Measurements from ENCODE around the gene METTL1. TPM values are rescaled to one million over a fixed set of nuclear protein-coding genes. Genes with fewer than 3 reads are reported as not detected.

Gene METTL1
- total and polyA plus RNA-seq, 9 of the 15 experiments (the other 6 are each of a cell fraction or from before 2014, with no cell fraction given), result 12.6 to 65.9 (median 39.2) TPM

DNA sequence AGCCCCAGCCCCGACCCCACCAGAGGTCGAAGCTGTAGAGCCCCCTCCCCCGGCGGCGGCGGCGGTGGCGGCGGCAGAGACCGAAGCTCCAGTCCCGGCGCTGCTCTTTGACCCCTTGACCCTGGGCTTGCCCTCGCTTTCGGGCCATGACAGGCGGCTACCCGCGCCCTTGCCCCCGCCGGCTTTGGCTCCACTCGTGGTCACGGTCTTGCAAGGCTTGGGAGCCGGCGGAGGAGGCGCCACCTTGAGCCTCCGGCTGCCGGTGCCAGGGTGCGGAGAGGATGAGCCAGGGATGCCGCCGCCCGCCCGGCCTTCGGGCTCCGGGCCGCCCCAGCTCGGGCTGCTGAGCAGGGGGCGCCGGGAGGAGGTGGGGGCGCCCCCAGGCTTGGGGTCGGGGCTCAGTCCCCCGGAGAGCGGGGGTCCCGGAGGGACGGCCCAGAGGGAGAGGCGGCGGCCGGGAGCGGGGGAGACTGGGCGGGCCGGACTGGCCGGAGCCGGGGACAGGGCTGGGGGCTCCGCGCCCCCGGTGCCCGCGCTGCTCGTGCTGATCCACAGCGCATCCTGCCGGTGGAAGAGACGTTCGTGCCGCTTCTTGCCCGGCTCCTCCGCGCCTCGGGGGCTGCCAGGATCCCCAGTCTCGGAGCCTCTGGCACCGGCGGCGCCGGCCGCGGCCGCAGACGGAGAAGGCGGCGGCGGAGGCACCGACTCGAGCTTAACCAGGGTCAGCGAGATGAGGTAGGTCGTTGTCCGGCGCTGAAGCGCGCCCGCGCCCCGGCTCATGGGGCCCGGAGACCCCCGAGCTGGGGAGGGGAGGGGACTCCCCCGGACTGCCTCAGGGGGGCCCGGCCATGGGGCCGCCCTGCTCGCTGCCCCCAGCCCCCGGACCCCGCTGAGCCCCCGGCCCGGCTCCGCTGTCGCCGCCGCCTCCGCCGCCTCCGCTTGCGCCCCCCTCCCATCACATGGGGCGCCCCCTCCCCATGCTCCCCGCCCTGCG, 34.1 kb downstream of the METTL1 start:
- Histone ChIP-seq H3K79me2 (ENCODE audit: control insufficient read depth, insufficient read depth, low read length) (no peaks in the 10 kb centered on the region), H3K9me1 (ENCODE audit: control insufficient read depth, insufficient read depth, low read length) (no peaks in the 10 kb centered on the region), H3K9ac (ENCODE audit: insufficient read depth in 1 of 2, low read depth in 2 of 2, low read length in 2 of 2) (peak overlapping the region in 1 of 2 experiments; percentile 87; a peak in 1 of 4 replicates), H3K36me3 (ENCODE audit: control insufficient read depth, insufficient read depth, low read length) (no peaks in the 10 kb centered on the region), H3K9me3 (replicated peaks; ENCODE audit: control insufficient read depth, insufficient read depth, low read depth, low read length) (no peaks in the 10 kb centered on the region), H3K27ac (ENCODE audit: extremely low read depth, low read depth, low read length) (no peak overlapping the region), H3K4me3 (no peak overlapping the region), H2AFZ (ENCODE audit: low read depth, low read length) (0 out of 2 replicates have a peak overlapping the region, but pooled peaks have one; percentile 94), H4K20me1 (replicated peaks; ENCODE audit: control insufficient read depth, insufficient read depth, low read length) (no peaks in the 10 kb centered on the region), H3K4me1 (replicated peaks in 1 of 2; ENCODE audit: control insufficient read depth in 2 of 2, insufficient read depth in 2 of 2, low read length in 2 of 2) (peaks cover 9 to 36% of the 10 kb centered on the region in 2 experiments; a peak in 4 of 5 replicates), H3K27me3 (ENCODE audit: control insufficient read depth in 2 of 2, insufficient read depth in 2 of 2, low read length in 2 of 2) (peaks cover 4 to 44% of the 10 kb centered on the region in 2 experiments; a peak in 3 of 5 replicates), H3K4me2 (ENCODE audit: insufficient read depth, low read length) (no peak overlapping the region)
- ChIA-PET CTCF (ENCODE audit: low intra/inter-chr PET ratio) (no interaction called here), POLR2A (interaction anchor here (0.7 to 3.5 kb wide), 2 partner anchors 7 to 30 kb away, joined by 3 to 15 read pairs; partner anchors contain the start of gene TSPAN31)
- ATAC-seq, result no peak
- no TSS peak for BruUV-seq (replicated peaks)
- no peak for FAIRE-seq
- 26% methylated on average over 16 of the region's 110 CpGs for WGBS (ENCODE audit: insufficient coverage, low coverage, missing lambda C conversion rate)
- intact Hi-C loops (cut with micrococcal nuclease) (loop anchor here (2.0 to 5.0 kb wide), 3 partner anchors 105 to 275 kb away; partner anchors contain the start of genes B4GALNT1, DDIT3 and MBD6), in situ Hi-C loops (cut with MboI) (no loop called here)
- no peak for DNase-seq (ENCODE audit: extremely low read depth in 1 of 4, low spot score in 3 of 4)
- TF ChIP-seq NR2C2 (CRISPR knock-in tag; IDR thresholded peaks at IDR 0.05) (no peak), NR2C2 (tag; IDR thresholded peaks at IDR 0.05) (peak; percentile 39; the same call in 1 of the 2 replicates), ADNP (tag; IDR thresholded peaks at IDR 0.05) (no peak), FIP1L1 (IDR thresholded peaks at IDR 0.05; ENCODE audit: low read depth, low read length, poor library complexity, severe bottlenecking) (peak; percentile 68), RBM14 (IDR thresholded peaks at IDR 0.05; ENCODE audit: borderline replicate concordance, insufficient read depth, low read depth, low read length) (0 out of 2 replicates have a peak, but pooled peaks have one; percentile 11)
- TF ChIP-seq, protein P1, sequence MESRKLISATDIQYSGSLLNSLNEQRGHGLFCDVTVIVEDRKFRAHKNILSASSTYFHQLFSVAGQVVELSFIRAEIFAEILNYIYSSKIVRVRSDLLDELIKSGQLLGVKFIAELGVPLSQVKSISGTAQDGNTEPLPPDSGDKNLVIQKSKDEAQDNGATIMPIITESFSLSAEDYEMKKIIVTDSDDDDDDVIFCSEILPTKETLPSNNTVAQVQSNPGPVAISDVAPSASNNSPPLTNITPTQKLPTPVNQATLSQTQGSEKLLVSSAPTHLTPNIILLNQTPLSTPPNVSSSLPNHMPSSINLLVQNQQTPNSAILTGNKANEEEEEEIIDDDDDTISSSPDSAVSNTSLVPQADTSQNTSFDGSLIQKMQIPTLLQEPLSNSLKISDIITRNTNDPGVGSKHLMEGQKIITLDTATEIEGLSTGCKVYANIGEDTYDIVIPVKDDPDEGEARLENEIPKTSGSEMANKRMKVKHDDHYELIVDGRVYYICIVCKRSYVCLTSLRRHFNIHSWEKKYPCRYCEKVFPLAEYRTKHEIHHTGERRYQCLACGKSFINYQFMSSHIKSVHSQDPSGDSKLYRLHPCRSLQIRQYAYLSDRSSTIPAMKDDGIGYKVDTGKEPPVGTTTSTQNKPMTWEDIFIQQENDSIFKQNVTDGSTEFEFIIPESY (CRISPR knock-in tag; IDR thresholded peaks at IDR 0.05), result peak; percentile 4; the same call in 1 of the 2 replicates

Data from K562 (cell line).